OCI-LY1 (cell line): Measurements from ENCODE around the gene SGCD.

Experiments used
- CTCF ChIP-seq: fragments of 200-600 bp; sonication (generic), shearing (Covaris generic); IDR thresholded peaks from 2 replicates; pipeline ENCODE4 v1.5.1; 2017; ENCODE audit warnings: mild to moderate bottlenecking, antibody characterized with exemption, low read length, moderate library complexity, mixed read lengths
- EZH2 ChIP-seq: fragments of 200-600 bp; sonication (generic), shearing (Covaris generic); IDR thresholded peaks from 2 replicates; pipeline ENCODE4 v1.8.0; 2017; ENCODE audit warnings: borderline replicate concordance, mixed run types, mild to moderate bottlenecking, antibody characterized with exemption, low read length, moderate library complexity, mixed read lengths

GRCh38 chr5:156799171-156799570, 472.2 kb downstream of the SGCD start:
- no peak for TF ChIP-seq CTCF
- TF ChIP-seq EZH2, result no peak
